MM.1S (cell line): Measurements from ENCODE around the gene MATN3.

ENCODE experiments used
- DNase-seq: peaks from one replicate; pipeline ENCODE4 v3.0.0-alpha.2; 2015
- H2AFZ ChIP-seq: fragments of 300-600 bp; sonication (generic); 2 replicates; pipeline ENCODE4 v1.6.0; 2016; ENCODE audit warnings: antibody characterized with exemption, low read length
- H3F3A ChIP-seq: fragments of 300-600 bp; sonication (generic); 2 replicates; pipeline ENCODE4 v1.6.1; 2016; ENCODE audit warnings: mild to moderate bottlenecking, antibody characterized with exemption, low read length, moderate library complexity, mixed read lengths; ENCODE audit not compliant: insufficient read depth
- H3K27ac ChIP-seq: fragments of 300-600 bp; sonication (generic); 2 replicates; pipeline ENCODE4 v1.5.1; 2016; ENCODE audit warnings: mild to moderate bottlenecking, low read length
- H3K27me3 ChIP-seq: fragments of 300-600 bp; sonication (generic); replicated peaks from 2 replicates; pipeline ENCODE4 v1.6.0; 2016; ENCODE audit warnings: low read length; ENCODE audit not compliant: insufficient read depth
- H3K36me3 ChIP-seq: fragments of 300-600 bp; sonication (generic); replicated peaks from 2 replicates; pipeline ENCODE4 v1.6.1; 2016; ENCODE audit warnings: mild to moderate bottlenecking, low read length, mixed read lengths; ENCODE audit not compliant: insufficient read depth
- H3K4me1 ChIP-seq: fragments of 300-600 bp; sonication (generic); 2 replicates; pipeline ENCODE4 v1.6.1; 2016; ENCODE audit warnings: low read length, mixed read lengths
- H3K4me2 ChIP-seq: fragments of 300-600 bp; sonication (generic); 2 replicates; pipeline ENCODE4 v1.6.0; 2016; ENCODE audit warnings: low read depth, low read length
- H3K4me3 ChIP-seq: fragments of 300-600 bp; sonication (generic); 2 replicates; pipeline ENCODE4 v1.5.1; 2016; ENCODE audit warnings: low read length, mixed read lengths
- H3K79me2 ChIP-seq: fragments of 300-600 bp; sonication (generic); 2 replicates; pipeline ENCODE4 v1.6.1; 2016; ENCODE audit warnings: mixed run types, low read length, mixed read lengths
- H3K9ac ChIP-seq: fragments of 300-600 bp; sonication (generic); 2 replicates; pipeline ENCODE4 v1.6.1; 2016; ENCODE audit warnings: low read length, mixed read lengths
- H3K9me2 ChIP-seq: fragments of 300-600 bp; sonication (generic); replicated peaks from 2 replicates; pipeline ENCODE4 v1.6.1; 2016; ENCODE audit warnings: mild to moderate bottlenecking, low read length, mixed read lengths; ENCODE audit not compliant: insufficient read depth
- H3K9me3 ChIP-seq: fragments of 300-600 bp; sonication (generic); replicated peaks from 2 replicates; pipeline ENCODE4 v1.6.1; 2016; ENCODE audit warnings: mild to moderate bottlenecking, low read length, mixed read lengths; ENCODE audit not compliant: insufficient read depth
- H4K20me1 ChIP-seq: fragments of 300-600 bp; sonication (generic); 2 replicates; pipeline ENCODE4 v1.6.1; 2016; ENCODE audit warnings: mild to moderate bottlenecking, low read length, moderate library complexity, mixed read lengths; ENCODE audit not compliant: insufficient read depth
- EZH2 ChIP-seq: fragments of 300-600 bp; sonication (generic); optimal IDR thresholded peaks from 2 replicates; pipeline ENCODE3; 2017; ENCODE audit warnings: low read depth, mild to moderate bottlenecking, antibody characterized with exemption, low read length, mixed read lengths
- EZH2phosphoT487 ChIP-seq: fragments of 300-600 bp; sonication (generic); IDR thresholded peaks from 2 replicates; pipeline ENCODE4 v1.6.1; 2018; ENCODE audit warnings: antibody characterized with exemption, low read length
- TF ChIP-seq, protein P1 (sequence below): fragments of 300-600 bp; sonication (generic); IDR thresholded peaks from 2 replicates; pipeline ENCODE4 v1.5.1; 2016; ENCODE audit warnings: antibody characterized with exemption, low read length, mixed read lengths

MATN3 gene, protein sequence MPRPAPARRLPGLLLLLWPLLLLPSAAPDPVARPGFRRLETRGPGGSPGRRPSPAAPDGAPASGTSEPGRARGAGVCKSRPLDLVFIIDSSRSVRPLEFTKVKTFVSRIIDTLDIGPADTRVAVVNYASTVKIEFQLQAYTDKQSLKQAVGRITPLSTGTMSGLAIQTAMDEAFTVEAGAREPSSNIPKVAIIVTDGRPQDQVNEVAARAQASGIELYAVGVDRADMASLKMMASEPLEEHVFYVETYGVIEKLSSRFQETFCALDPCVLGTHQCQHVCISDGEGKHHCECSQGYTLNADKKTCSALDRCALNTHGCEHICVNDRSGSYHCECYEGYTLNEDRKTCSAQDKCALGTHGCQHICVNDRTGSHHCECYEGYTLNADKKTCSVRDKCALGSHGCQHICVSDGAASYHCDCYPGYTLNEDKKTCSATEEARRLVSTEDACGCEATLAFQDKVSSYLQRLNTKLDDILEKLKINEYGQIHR

DNA sequence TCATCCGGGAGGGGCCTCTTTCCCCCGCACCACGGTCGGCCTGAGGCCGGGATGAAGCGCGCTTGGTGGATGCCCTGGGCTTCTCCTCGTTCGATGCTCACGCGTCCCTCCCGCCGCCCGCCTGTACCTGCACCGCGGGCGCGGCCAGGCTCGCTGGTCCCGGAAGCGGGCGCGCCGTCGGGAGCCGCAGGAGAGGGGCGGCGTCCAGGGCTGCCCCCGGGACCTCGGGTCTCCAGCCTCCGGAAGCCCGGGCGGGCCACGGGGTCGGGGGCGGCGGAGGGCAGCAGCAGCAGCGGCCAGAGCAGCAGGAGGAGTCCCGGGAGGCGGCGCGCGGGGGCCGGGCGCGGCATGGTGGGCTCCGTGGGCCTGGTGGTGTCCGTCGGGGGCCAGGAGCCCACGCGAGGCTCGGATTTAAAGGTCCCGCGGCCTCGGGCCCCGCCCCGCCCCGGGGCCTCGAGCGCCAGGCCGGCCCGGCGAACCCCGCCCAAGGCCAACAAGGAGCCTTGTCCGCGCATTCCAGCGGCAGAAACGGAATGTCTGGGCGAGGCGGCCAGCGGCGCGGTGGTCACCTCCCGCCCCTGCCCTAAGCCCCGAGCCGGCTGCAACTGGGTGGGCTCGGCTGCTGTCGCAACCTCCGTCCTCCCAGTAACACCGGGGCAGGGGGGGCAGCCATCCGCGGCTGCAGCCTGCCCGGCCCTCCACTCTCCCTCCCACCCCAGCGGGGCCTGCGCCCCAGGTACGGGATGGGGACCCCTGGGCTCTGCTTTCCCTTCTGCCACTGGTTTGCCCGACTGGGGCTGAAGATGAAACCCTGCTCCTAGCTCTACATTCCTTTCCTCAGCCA lies at the start of gene MATN3:
Gene MATN3 (minus strand): TSS at position 387 of the 844 bp plus-strand sequence. CDS start 37 bp downstream, at position 350.
- Histone ChIP-seq H3K36me3 (no peaks in the 10 kb centered on the region), H4K20me1 (no peaks in the 10 kb centered on the region), H3F3A (no peaks in the 10 kb centered on the region), H3K9me2 (no peaks in the 10 kb centered on the region), H3K4me3 (peak within 1 kb of the TSS; percentile 51; the same call in 1 of the 2 replicates), H3K9me3 (no peaks in the 10 kb centered on the region), H3K79me2 (no peaks in the 10 kb centered on the region), H2AFZ (peak within 1 kb of the TSS; percentile 60; the same call in 1 of the 2 replicates), H3K9ac (no peak within 1 kb of the TSS), H3K27me3 (peaks cover 32% of the 10 kb centered on the region), H3K4me1 (no peaks in the 10 kb centered on the region), H3K4me2 (peak within 1 kb of the TSS; percentile 82), H3K27ac (no peak within 1 kb of the TSS)
- no peak for DNase-seq
- TF ChIP-seq EZH2phosphoT487 = no peak
- TF ChIP-seq, protein P1, sequence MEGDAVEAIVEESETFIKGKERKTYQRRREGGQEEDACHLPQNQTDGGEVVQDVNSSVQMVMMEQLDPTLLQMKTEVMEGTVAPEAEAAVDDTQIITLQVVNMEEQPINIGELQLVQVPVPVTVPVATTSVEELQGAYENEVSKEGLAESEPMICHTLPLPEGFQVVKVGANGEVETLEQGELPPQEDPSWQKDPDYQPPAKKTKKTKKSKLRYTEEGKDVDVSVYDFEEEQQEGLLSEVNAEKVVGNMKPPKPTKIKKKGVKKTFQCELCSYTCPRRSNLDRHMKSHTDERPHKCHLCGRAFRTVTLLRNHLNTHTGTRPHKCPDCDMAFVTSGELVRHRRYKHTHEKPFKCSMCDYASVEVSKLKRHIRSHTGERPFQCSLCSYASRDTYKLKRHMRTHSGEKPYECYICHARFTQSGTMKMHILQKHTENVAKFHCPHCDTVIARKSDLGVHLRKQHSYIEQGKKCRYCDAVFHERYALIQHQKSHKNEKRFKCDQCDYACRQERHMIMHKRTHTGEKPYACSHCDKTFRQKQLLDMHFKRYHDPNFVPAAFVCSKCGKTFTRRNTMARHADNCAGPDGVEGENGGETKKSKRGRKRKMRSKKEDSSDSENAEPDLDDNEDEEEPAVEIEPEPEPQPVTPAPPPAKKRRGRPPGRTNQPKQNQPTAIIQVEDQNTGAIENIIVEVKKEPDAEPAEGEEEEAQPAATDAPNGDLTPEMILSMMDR = no peak
- no peak for TF ChIP-seq EZH2

DNA sequence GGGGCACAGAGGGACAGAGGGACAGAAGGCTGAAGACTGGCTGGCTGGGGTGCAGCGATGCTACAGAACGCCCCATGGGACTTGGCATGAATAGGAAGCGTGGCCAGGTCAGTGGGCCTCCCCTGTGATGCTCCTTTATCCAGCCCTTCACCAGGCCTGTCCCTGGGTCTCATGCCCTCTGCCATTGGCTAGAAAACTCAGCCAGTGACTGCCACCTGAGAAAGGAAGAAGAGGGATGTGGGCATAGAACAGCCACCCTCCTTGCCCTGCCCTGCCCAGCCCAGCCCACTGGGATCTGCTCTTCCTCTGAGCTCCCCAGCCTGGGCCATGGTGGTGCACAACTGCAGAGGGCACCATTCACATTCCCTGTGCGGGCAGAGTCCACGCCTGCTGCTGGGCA lies 49.5 kb upstream of the MATN3 start:
- no peaks in the 10 kb centered on the region for H3K27me3 ChIP-seq
- no peaks in the 10 kb centered on the region for H3K9me3 ChIP-seq
- TF ChIP-seq, protein P1 = no peak
- TF ChIP-seq EZH2phosphoT487 (no peak), EZH2 (no peak)
- no peaks in the 10 kb centered on the region for H3K79me2 ChIP-seq
- H3K9me2 ChIP-seq = no peaks in the 10 kb centered on the region
- no peak overlapping the region for H2AFZ ChIP-seq
- no peak overlapping the region for H3K4me2 ChIP-seq
- H4K20me1 ChIP-seq = no peaks in the 10 kb centered on the region
- H3K27ac ChIP-seq = no peak overlapping the region
- H3K36me3 ChIP-seq = no peaks in the 10 kb centered on the region
- H3F3A ChIP-seq = no peaks in the 10 kb centered on the region
- no peaks in the 10 kb centered on the region for H3K4me1 ChIP-seq
- no peak overlapping the region for H3K9ac ChIP-seq
- no peak overlapping the region for H3K4me3 ChIP-seq
- no peak for DNase-seq

DNA sequence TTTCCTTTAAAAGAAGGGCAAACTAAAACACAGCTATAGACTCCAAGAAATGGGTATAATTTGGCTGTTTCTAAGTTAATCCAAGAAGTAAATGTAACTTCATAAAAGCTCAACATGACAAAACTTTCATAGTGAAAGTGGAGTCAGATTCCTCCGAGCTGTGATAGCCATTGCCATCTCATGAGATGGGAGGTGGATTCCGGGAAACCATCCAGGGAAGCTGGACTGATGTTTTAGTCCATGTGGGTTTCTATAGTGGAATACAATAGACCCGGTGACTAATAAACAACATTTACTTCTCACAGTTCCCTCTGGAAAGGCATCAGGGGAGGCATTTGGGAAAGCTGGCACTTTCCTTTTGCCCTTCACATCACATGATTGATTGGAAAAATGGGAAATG lies 49.0 kb upstream of the MATN3 start:
- DNase-seq = no peak
- Histone ChIP-seq H3K9me3 (no peaks in the 10 kb centered on the region), H3K4me3 (no peak overlapping the region), H3K36me3 (no peaks in the 10 kb centered on the region), H3F3A (no peaks in the 10 kb centered on the region), H4K20me1 (no peaks in the 10 kb centered on the region), H3K27me3 (no peaks in the 10 kb centered on the region), H3K9ac (no peak overlapping the region), H3K27ac (no peak overlapping the region), H3K9me2 (no peaks in the 10 kb centered on the region), H2AFZ (no peak overlapping the region), H3K4me1 (no peaks in the 10 kb centered on the region), H3K79me2 (no peaks in the 10 kb centered on the region), H3K4me2 (no peak overlapping the region)
- TF ChIP-seq, protein P1 = no peak
- TF ChIP-seq EZH2 (no peak), EZH2phosphoT487 (no peak)
